RCC 7860 (cell line): ENCODE data around the gene LRRC36.
"Not testable (repeated sequence)": the region's sequence is repeated elsewhere in the genome, so short reads cannot be mapped to it uniquely, and the experiment has no call there.

Experiments used
- DNase-seq: peaks from one replicate; pipeline ENCODE4 v3.0.0-alpha.2; 2015; ENCODE audit warnings: low spot score
- FAIRE-seq: peaks from 2 replicates; lab custom pipeline; 2012; peaks lifted over from hg19 to GRCh38; lab: Jason Lieb, UNC

The LRRC36 gene

GRCh38 chr16:67399749-67400704 lies 73.4 kb downstream of the LRRC36 start:
- no peak for DNase-seq
- no peak for FAIRE-seq

DNA sequence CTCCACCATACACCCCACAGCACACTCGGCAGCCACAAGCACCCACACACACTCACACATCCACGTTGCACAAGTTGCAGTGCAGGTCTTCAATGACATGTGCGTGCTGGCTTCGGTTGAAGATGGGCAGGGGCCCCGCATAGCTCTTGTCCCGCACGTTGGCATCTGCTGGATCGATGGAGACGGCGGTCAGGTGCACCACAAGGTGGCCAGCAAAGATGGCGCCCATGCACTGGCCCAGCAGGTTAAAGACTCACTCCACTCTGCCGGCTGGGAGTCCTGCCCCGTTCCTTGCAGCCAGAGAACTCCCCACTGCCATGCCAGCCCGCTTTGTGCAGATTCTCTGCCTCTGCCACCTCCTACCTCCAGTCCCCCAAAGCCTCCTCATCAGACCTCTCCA lies 74.3 kb downstream of the LRRC36 start:
- no peak for FAIRE-seq

GRCh38 chr16:67403976-67404555 lies 77.5 kb downstream of the LRRC36 start:
- FAIRE-seq (no peak), DNase-seq (no peak)

More for the DNA sequence above, 74.3 kb downstream of the LRRC36 start:
- DNase-seq: no peak

GRCh38 chr16:67404740-67405226 lies 78.2 kb downstream of the LRRC36 start:
- no peak for FAIRE-seq
- DNase-seq: no peak

DNA sequence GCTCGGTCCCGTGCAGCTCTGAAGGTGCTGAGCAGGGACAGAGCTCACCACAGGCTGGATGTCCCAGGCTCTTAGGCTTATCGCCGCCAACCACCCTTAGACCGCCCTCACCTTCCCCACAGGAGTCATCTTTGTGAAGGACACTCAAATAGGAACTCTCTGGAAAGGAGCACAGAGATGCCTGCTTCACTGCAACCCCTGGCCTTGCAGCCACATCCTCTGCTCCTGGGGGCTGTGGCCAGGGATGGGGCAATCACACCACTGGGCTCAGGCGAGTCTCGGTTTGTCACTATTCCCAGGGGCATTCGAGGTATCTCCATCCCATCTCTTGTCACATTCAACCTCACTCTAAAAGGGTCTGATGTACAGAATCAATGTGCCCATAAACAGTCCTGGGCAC lies 78.7 kb downstream of the LRRC36 start:
- FAIRE-seq: no peak

GRCh38 chr16:67406111-67406971 lies 79.7 kb downstream of the LRRC36 start:
- DNase-seq: no peak
- no peak for FAIRE-seq

More for the DNA sequence above, 78.7 kb downstream of the LRRC36 start:
- no peak for DNase-seq

- FAIRE-seq (no peak), DNase-seq (no peak)
These were observed 80.7 kb downstream of the LRRC36 start for GRCh38 chr16:67407176-67407787.

- no peak for FAIRE-seq
- no peak for DNase-seq
These were observed 81.3 kb downstream of the LRRC36 start for GRCh38 chr16:67407788-67408452.

- FAIRE-seq: no peak
- DNase-seq: no peak
These were observed 83.0 kb downstream of the LRRC36 start for GRCh38 chr16:67409631-67410030.

DNA sequence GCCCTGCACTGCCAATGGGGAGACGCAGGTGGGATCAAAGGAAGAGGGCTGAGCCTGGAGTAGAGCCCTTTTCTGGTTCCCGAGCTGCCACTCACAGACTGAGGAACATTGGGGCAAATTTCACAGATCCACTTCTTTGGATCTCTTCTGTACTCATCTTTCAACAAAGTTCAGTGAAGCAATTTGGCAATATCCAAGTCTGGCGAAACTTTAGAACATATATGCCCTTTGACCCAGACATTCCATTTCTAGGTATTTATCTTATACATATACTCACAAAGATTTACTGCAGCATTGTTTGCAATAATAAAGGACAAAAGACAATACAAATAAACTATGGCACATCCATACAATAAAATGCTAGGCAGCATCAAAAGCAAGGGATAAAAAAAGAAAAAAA lies 84.7 kb downstream of the LRRC36 start:
- no peak for DNase-seq
- no peak for FAIRE-seq

- DNase-seq (no peak), FAIRE-seq (no peak)
These were observed 85.7 kb downstream of the LRRC36 start for GRCh38 chr16:67412294-67412693.

DNA sequence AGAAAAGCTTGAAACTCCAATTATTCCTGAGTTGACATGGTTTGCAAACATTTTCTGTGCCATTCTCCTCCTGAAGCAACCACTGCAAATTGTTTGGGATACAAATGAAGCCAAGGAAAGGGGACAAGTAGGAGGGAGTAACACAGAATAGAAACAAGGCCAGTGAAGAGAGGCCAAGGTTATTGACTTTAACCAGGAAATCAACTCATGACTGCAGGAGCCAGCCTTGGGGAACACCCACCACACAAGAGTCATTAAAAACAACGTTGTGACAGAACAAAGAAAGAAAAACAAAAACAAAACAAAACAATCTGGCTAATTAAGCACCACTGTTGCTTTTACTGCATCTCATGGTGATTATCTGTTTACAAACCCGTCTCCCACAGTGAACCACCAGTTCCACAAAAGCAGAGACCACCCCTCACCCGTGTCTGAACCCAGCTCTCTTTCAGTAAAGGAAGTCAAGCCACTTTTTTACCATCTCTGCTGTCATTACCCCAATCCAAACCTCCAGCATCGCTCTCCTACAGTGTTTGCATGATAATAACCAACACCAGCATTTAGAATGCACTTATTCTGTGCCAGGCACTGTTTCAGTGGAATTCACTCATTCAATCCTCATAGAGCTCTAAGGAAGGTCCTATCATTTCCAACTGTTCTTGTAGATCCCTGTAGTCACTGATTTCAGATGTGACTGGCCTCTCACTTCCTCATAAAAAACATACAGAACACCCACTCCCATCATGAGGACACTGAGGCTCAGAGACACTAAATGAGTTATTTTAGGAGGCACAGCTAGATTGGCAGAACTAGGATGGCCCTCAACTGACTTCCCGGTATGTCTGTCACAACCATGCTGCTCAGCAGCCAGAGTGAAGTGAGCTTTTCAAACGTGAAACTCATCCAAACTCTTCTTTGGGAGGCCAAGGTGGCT lies 87.6 kb downstream of the LRRC36 start:
- FAIRE-seq (no peak), DNase-seq (no peak)

GRCh38 chr16:67415421-67415820 lies 88.8 kb downstream of the LRRC36 start:
- DNase-seq, FAIRE-seq: not testable (repeated sequence)

DNA sequence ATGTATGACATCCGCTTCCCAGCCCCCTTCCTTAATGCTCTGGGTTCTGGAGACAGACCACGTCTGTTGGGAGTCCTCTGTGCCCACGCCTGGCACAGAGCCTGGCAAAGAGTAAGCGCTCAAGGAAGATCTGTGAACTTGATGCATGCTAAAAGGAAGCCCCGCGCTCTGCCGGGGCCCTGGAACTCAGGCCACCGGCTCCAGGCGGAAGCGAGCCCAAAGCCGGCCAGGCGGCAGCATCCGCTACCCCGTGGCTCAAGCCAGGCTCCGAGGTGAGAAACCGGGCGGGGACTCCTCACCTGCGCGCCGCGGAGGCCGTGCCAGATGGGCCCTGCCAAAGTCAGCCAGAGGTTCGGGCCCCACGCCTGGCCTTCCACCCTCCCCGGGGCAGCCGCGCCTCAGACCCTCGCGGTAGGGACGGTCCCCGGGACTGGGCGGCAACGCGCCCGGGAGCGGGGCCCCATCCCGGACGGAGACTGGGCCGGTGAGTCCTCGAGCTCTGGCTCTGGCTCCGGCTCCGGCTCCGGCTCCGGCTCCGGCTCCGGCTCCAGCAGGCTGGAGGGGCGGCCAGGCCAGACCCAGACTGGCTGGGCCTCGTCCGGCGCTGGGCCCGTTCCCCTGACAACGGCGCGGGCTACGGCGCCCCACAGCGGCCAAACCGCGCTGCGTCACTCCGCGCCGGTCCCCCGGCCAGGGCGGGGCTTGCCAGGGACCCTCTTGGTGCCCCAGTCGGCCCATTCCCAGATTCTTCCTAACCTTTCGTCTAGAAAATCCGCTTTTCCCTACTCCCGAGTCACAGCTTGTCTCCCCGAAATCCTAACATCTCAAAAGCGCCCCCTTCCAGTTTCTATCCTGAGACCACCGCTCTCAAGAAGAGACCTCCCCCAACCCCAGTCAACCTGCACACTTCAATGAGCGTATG lies 89.5 kb downstream of the LRRC36 start, which contains the start of gene ZDHHC1:
ZDHHC1 (minus strand) TSS at position 606 of the 922 bp plus-strand sequence. CDS start 8,702 bp downstream, outside the sequence.
- no peak for FAIRE-seq
- peak; percentile 17 for DNase-seq

DNA sequence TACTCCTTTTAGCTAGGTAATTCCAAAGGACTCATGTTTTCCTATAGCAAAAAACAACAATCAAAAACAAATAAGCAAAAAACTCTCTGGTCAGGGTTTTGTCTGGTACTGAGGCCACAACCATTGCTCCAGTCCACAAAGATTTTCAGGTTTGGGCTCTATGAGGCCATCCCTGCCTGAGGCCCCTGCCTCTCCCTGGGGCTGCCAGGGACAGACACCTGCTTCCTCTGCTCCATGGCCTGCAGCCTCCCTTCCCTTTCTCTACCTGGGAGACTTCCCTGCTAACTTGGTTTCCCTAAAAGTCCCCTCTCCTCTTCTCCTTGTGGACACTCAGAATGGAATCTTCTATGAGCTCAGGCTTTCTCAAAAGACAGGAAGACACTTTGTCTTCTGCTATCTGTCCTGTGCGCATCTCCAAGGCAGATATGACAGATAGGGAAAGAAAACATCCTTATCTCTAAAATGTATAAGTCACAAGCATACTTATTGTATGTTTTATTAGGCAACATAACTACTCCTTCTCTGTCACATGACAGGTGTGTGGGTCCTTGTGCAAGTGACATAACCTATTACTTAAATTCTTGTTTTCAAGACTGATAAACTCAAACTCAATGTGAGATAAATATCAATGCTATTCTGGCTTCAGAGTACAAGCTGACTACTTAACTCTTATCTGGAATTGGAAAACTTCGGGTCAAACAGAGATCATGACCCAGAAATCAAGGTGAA lies 90.9 kb downstream of the LRRC36 start:
- DNase-seq (no peak), FAIRE-seq (no peak)

- FAIRE-seq: no peak
These were observed 92.9 kb downstream of the LRRC36 start for GRCh38 chr16:67419502-67419901.

DNA sequence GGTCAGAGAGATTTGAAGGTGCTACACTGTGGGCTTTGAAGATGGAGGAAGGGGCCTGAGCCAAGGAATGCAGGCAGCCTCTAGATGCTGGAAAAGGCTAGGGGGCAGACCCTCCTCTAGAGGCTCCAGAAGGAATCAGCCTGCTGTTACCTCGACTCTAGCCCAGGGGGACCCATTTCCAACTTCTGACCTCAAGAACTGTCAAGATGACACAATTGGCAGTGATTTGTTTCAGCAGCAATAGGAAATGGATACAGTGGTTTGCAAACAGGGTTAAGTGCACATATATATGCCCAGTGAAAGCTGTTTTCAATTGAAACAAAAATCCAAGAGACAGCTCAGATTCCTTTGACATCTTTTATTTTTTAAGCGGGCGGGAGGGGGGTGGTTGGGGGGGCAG lies 93.3 kb downstream of the LRRC36 start:
- no peak for DNase-seq
- no peak for FAIRE-seq

More at GRCh38 chr16:67419502-67419901, 92.9 kb downstream of the LRRC36 start:
- DNase-seq: no peak
